NOMO-1 treated with DMSO at 0.1 percent for 48 hours (cell line): ENCODE data around the gene FAM200C.
A peak's percentile ranks its signal among the peaks of the same experiment; 100 is the strongest.
"Not testable (repeated sequence)": the region's sequence is repeated elsewhere in the genome, so short reads cannot be mapped to it uniquely, and the experiment has no call there.

Experiments
- DNase-seq: peaks from one replicate; lab custom pipeline; 2025; ENCODE audit not compliant: unreplicated experiment; lab: John Stamatoyannopoulos, UW

The FAM200C gene

GRCh38 chr5:160399402-160400353 is at the start of gene FAM200C:
Gene FAM200C, minus strand, starts transcription at chr5:160400054. Its CDS starts 4,564 bp downstream, at chr5:160395490.
- DNase-seq, result peak; percentile 84

- DNase-seq, result no peak
Observed at GRCh38 chr5:160449458-160449857, 49.6 kb upstream of the FAM200C start.

GRCh38 chr5:160448886-160449285 is 49.0 kb upstream of the FAM200C start:
- DNase-seq, result no peak

GRCh38 chr5:160445751-160446150 is 45.9 kb upstream of the FAM200C start:
- no peak for DNase-seq

GRCh38 chr5:160445132-160445531 is 45.3 kb upstream of the FAM200C start:
- DNase-seq, result no peak

- no peak for DNase-seq
Observed at GRCh38 chr5:160444407-160444806, 44.6 kb upstream of the FAM200C start.

- no peak for DNase-seq
Observed at GRCh38 chr5:160442824-160443431, 43.1 kb upstream of the FAM200C start.

GRCh38 chr5:160441311-160441781 is 41.5 kb upstream of the FAM200C start:
- DNase-seq, result no peak

- DNase-seq, result peak; percentile 66
Observed at GRCh38 chr5:160439205-160439600, 39.3 kb upstream of the FAM200C start.

GRCh38 chr5:160438316-160439204 is 38.7 kb upstream of the FAM200C start:
- peak; percentile 67 for DNase-seq

GRCh38 chr5:160437271-160437670 is 37.4 kb upstream of the FAM200C start:
- DNase-seq, result no peak

GRCh38 chr5:160436661-160437060 is 36.8 kb upstream of the FAM200C start:
- DNase-seq, result not testable (repeated sequence)

GRCh38 chr5:160436017-160436416 is 36.2 kb upstream of the FAM200C start:
- no peak for DNase-seq

- DNase-seq, result no peak
Observed at GRCh38 chr5:160435532-160435931, 35.7 kb upstream of the FAM200C start.

GRCh38 chr5:160434022-160434531 is 34.2 kb upstream of the FAM200C start:
- no peak for DNase-seq

- DNase-seq, result no peak
Observed at GRCh38 chr5:160432787-160433186, 32.9 kb upstream of the FAM200C start.

- no peak for DNase-seq
Observed at GRCh38 chr5:160432196-160432595, 32.3 kb upstream of the FAM200C start.

GRCh38 chr5:160427607-160428006 is 27.8 kb upstream of the FAM200C start:
- DNase-seq, result no peak

GRCh38 chr5:160423099-160423498 is 23.2 kb upstream of the FAM200C start:
- DNase-seq, result no peak

GRCh38 chr5:160421625-160422258 is 21.9 kb upstream of the FAM200C start, which contains the start of gene PTTG1:
Gene PTTG1, plus strand, starts transcription at chr5:160421855. Its CDS starts 458 bp downstream, at chr5:160422313.
- peak; percentile 89 for DNase-seq
